ENCODE data around the gene GUCY2D.

GUCY2D gene

GRCh38 chr17:8047769-8048110, 45.3 kb downstream of the GUCY2D start:
- TF ChIP-seq ZNF565 (CRISPR knock-in tag; conservative IDR thresholded peaks at IDR 0.05; ENCODE audit: low read depth) (no peak), GLIS3 (CRISPR knock-in tag; IDR thresholded peaks at IDR 0.05) (no peak), TSHZ2 (CRISPR knock-in tag; IDR thresholded peaks at IDR 0.05) (no peak), OSR1 (CRISPR knock-in tag; IDR thresholded peaks at IDR 0.05) (no peak), ESRRG (CRISPR knock-in tag; IDR thresholded peaks at IDR 0.05) (no peak), ZFP3 (CRISPR knock-in tag; IDR thresholded peaks at IDR 0.05) (no peak), SNAI2 (CRISPR knock-in tag; IDR thresholded peaks at IDR 0.05) (no peak), TCF4 (CRISPR knock-in tag; IDR thresholded peaks at IDR 0.05; ENCODE audit: borderline replicate concordance) (no peak), CREB5 (CRISPR knock-in tag; IDR thresholded peaks at IDR 0.05; ENCODE audit: low read depth) (no peak), CSDC2 (CRISPR knock-in tag; IDR thresholded peaks at IDR 0.05) (no peak), ZNF8 (CRISPR knock-in tag; IDR thresholded peaks at IDR 0.05) (no peak), RARB (CRISPR knock-in tag; IDR thresholded peaks at IDR 0.05) (no peak), TOX (CRISPR knock-in tag; IDR thresholded peaks at IDR 0.05; ENCODE audit: borderline replicate concordance) (no peak), ARNTL (CRISPR knock-in tag; IDR thresholded peaks at IDR 0.05; ENCODE audit: borderline replicate concordance, low read depth) (no peak), ZNF70 (CRISPR knock-in tag; IDR thresholded peaks at IDR 0.05) (no peak), BACH2 (CRISPR knock-in tag; IDR thresholded peaks at IDR 0.05; ENCODE audit: borderline replicate concordance) (no peak), ZFP30 (CRISPR knock-in tag; IDR thresholded peaks at IDR 0.05) (no peak)
- TF ChIP-seq, protein P1, sequence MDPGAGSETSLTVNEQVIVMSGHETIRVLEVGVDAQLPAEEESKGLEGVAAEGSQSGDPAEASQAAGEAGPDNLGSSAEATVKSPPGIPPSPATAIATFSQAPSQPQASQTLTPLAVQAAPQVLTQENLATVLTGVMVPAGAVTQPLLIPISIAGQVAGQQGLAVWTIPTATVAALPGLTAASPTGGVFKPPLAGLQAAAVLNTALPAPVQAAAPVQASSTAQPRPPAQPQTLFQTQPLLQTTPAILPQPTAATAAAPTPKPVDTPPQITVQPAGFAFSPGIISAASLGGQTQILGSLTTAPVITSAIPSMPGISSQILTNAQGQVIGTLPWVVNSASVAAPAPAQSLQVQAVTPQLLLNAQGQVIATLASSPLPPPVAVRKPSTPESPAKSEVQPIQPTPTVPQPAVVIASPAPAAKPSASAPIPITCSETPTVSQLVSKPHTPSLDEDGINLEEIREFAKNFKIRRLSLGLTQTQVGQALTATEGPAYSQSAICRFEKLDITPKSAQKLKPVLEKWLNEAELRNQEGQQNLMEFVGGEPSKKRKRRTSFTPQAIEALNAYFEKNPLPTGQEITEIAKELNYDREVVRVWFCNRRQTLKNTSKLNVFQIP (CRISPR knock-in tag; IDR thresholded peaks at IDR 0.05; ENCODE audit: borderline replicate concordance, low read depth), result no peak
- TF ChIP-seq, protein P2, sequence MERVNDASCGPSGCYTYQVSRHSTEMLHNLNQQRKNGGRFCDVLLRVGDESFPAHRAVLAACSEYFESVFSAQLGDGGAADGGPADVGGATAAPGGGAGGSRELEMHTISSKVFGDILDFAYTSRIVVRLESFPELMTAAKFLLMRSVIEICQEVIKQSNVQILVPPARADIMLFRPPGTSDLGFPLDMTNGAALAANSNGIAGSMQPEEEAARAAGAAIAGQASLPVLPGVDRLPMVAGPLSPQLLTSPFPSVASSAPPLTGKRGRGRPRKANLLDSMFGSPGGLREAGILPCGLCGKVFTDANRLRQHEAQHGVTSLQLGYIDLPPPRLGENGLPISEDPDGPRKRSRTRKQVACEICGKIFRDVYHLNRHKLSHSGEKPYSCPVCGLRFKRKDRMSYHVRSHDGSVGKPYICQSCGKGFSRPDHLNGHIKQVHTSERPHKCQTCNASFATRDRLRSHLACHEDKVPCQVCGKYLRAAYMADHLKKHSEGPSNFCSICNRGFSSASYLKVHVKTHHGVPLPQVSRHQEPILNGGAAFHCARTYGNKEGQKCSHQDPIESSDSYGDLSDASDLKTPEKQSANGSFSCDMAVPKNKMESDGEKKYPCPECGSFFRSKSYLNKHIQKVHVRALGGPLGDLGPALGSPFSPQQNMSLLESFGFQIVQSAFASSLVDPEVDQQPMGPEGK (CRISPR knock-in tag; IDR thresholded peaks at IDR 0.05; ENCODE audit: borderline replicate concordance), result no peak
- no peak for ATAC-seq

DNA sequence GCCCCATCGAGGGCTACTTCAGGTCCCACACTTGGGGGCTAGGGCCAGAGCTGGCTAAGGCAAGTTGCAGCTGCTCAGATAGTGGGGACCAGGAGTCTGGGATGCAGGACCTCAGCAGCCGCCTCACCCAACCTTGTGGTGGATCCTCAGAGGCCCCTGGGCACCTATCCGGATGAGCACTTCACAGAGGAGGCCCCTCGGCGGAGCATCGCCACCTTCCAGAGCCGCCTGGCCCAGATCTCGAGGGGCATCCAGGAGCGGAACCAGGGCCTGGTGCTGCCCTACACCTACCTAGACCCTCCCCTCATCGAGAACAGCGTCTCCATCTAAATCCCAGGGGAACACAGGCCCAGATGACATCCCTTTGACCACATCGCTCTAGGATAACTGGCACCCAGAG, 45.8 kb downstream of the GUCY2D start:
- ATAC-seq, result no peak
- no peak for TF ChIP-seq CREB5 (CRISPR knock-in tag; IDR thresholded peaks at IDR 0.05; ENCODE audit: low read depth)
- TF ChIP-seq ISL1 (CRISPR knock-in tag; IDR thresholded peaks at IDR 0.05), result no peak
- no peak for TF ChIP-seq CSDC2 (CRISPR knock-in tag; IDR thresholded peaks at IDR 0.05)
- TF ChIP-seq, protein P2 (CRISPR knock-in tag; IDR thresholded peaks at IDR 0.05; ENCODE audit: borderline replicate concordance), result no peak
- TF ChIP-seq OSR1 (CRISPR knock-in tag; IDR thresholded peaks at IDR 0.05), result no peak
- no peak for TF ChIP-seq TSHZ2 (CRISPR knock-in tag; IDR thresholded peaks at IDR 0.05)
- TF ChIP-seq ZNF70 (CRISPR knock-in tag; IDR thresholded peaks at IDR 0.05), result no peak
- TF ChIP-seq GLIS3 (CRISPR knock-in tag; IDR thresholded peaks at IDR 0.05), result no peak
- TF ChIP-seq CSRNP3 (CRISPR knock-in tag; IDR thresholded peaks at IDR 0.05), result no peak
- no peak for TF ChIP-seq BACH2 (CRISPR knock-in tag; IDR thresholded peaks at IDR 0.05; ENCODE audit: borderline replicate concordance)
